Muscle of leg (tissue), 11 donors: ENCODE data around the gene ATP6V0A1. TPM values are rescaled to one million over a fixed set of nuclear protein-coding genes. Genes with fewer than 3 reads are reported as not detected.

Experiments
- DNase-seq: peaks from one replicate; pipeline ENCODE4 v3.0.0; 2013
- H3K27ac ChIP-seq: one replicate; pipeline ENCODE4 v1.5.1; 2013; ENCODE audit warnings: mild to moderate bottlenecking, low read length, control low read depth
- H3K27me3 ChIP-seq: one replicate; pipeline ENCODE4 v1.6.1; 2013; ENCODE audit warnings: low read length; ENCODE audit not compliant: control insufficient read depth, insufficient read depth
- H3K36me3 ChIP-seq: one replicate; pipeline ENCODE4 v1.6.1; 2013; ENCODE audit warnings: low read length; ENCODE audit not compliant: control insufficient read depth, insufficient read depth
- H3K4me1 ChIP-seq: one replicate; pipeline ENCODE4 v1.6.1; 2013; ENCODE audit warnings: low read length; ENCODE audit not compliant: control insufficient read depth, insufficient read depth
- H3K4me3 ChIP-seq: one replicate; pipeline ENCODE4 v1.5.1; 2013; ENCODE audit warnings: low read length, control low read depth
- H3K9me3 ChIP-seq: replicated peaks from 2 replicates; pipeline ENCODE4 v1.6.1; 2013; ENCODE audit warnings: low read depth, low read length; ENCODE audit not compliant: control insufficient read depth
- WGBS: methylation state at CpG from one replicate; pipeline ENCODE4 v1.1.5; 2013; ENCODE audit warnings: missing lambda C conversion rate; ENCODE audit not compliant: insufficient coverage; 5-methylcytosine and 5-hydroxymethylcytosine counted together
- polyA plus RNA-seq, 8 donors: library from polyadenylated mRNA; unstranded; fragments of 120-200 nt; gene quantifications; one replicate each; pipeline versions ENCODE4 v1.2.1 to v1.2.3, GENCODE V29; 2013; ENCODE audit warnings: inconsistent platforms in 1 of 8, low replicate concordance in 1 of 8; ENCODE audit not compliant: insufficient read length in 8 of 8, insufficient read depth in 1 of 8
- total RNA-seq: library from RNA; stranded (reverse); fragments of 120-200 nt; gene quantifications from one replicate; pipeline ENCODE4 v1.2.4, GENCODE V29; 2013

Gene ATP6V0A1
- total and polyA plus RNA-seq, 9 donors, result 16.7 to 36.4 (median 22.9) TPM

GRCh38 chr17:42502091-42502490 is 43.4 kb downstream of the ATP6V0A1 start:
- Histone ChIP-seq H3K4me3 (no peak overlapping the region), H3K36me3 (peaks cover 43% of the 10 kb centered on the region), H3K9me3 (no peaks in the 10 kb centered on the region), H3K27me3 (no peaks in the 10 kb centered on the region), H3K27ac (no peak overlapping the region), H3K4me1 (no peaks in the 10 kb centered on the region)
- DNase-seq, result no peak
- WGBS, result 100% methylated on average over 2 of the region's 5 CpGs

DNA sequence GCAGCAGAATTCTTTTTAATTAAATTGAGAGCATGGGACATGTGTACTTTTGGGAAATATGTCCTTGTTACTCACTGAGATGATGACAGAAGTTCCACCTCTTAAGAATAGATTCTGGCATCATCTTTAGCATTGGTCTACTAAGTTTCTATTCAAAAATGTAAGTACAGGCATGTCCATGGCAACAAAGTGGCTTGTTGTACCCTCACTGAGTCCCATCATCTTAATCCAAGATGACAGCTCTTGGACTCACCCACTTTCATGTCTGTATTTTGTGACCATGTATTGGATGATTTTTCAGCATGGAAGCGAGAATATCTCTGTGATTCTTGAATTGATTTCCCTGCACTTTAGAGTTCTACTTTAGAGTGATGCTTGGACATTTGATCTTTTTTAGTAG is 44.2 kb downstream of the ATP6V0A1 start:
- no peak for DNase-seq
- no CpG with 5 or more reads among the region's 1 CpG for WGBS
- Histone ChIP-seq H3K36me3 (peaks cover 49% of the 10 kb centered on the region), H3K4me3 (no peak overlapping the region), H3K4me1 (no peaks in the 10 kb centered on the region), H3K27me3 (no peaks in the 10 kb centered on the region), H3K27ac (no peak overlapping the region), H3K9me3 (no peaks in the 10 kb centered on the region)

DNA sequence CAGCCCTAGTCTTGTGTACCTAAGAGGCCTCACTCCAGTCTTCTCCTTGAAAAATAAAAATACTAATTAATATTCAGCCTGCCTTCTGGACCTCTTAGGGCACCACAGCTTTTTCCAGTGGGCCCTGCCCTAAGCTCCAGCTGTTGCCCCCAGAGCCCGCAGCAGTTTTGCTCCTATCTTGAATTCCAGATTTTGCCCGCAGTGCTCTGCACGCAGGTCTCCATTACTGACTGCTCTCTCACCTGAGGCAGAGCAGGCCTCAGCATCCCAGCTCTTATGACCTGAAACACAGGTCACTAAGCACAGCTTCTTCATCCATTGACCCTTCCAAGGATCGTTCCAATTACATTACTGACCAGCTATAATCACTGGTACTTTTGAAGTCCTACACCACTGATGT is 49.0 kb downstream of the ATP6V0A1 start:
- peaks cover 59% of the 10 kb centered on the region for H3K36me3 ChIP-seq
- WGBS, result 97% methylated on average over 3 of the region's 4 CpGs
- H3K9me3 ChIP-seq, result no peaks in the 10 kb centered on the region

GRCh38 chr17:42508426-42509165 is 49.9 kb downstream of the ATP6V0A1 start:
- no peaks in the 10 kb centered on the region for H3K27me3 ChIP-seq
- 91% methylated on average over 6 of the region's 12 CpGs for WGBS
- H3K36me3 ChIP-seq, result peaks cover 57% of the 10 kb centered on the region
- no peak for DNase-seq
- no peak overlapping the region for H3K4me3 ChIP-seq
- H3K9me3 ChIP-seq, result no peaks in the 10 kb centered on the region
- H3K27ac ChIP-seq, result no peak overlapping the region
- no peaks in the 10 kb centered on the region for H3K4me1 ChIP-seq

More for the DNA sequence above, 49.0 kb downstream of the ATP6V0A1 start:
- Histone ChIP-seq H3K4me3 (no peak overlapping the region), H3K27ac (no peak overlapping the region), H3K27me3 (no peaks in the 10 kb centered on the region), H3K4me1 (no peaks in the 10 kb centered on the region)
- DNase-seq, result no peak

- WGBS, result 85% methylated on average over 3 of the region's 5 CpGs
- Histone ChIP-seq H3K36me3 (peaks cover 64% of the 10 kb centered on the region), H3K27ac (no peak overlapping the region), H3K4me1 (no peaks in the 10 kb centered on the region), H3K4me3 (no peak overlapping the region), H3K27me3 (no peaks in the 10 kb centered on the region), H3K9me3 (no peaks in the 10 kb centered on the region)
- no peak for DNase-seq
Measured at GRCh38 chr17:42509409-42509808, 50.7 kb downstream of the ATP6V0A1 start.

- H3K36me3 ChIP-seq, result peaks cover 68% of the 10 kb centered on the region
Measured at GRCh38 chr17:42509841-42510240, 51.2 kb downstream of the ATP6V0A1 start.

DNA sequence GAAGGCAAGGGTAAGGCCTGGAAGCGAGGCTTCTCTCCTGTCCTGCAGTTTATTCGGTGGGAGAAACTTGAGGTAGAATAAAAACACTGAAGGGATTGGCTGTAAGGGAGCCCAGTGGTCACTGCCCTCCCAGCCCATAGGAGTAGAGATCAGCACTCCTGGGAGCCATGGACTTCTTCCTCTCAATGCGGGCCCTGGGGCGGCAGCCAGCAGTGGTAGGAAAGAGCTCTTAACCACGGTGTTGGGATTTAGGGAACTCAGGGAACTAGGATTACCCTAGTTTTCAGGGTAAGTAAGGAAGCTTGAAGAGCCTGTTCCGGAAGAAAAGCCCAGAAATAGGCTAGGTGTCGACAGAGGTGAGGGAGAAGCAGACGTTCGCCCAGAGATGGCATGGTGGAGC is 53.6 kb downstream of the ATP6V0A1 start:
- DNase-seq, result no peak
- no peak overlapping the region for H3K27ac ChIP-seq
- 69% methylated on average over 5 of the region's 9 CpGs for WGBS
- H3K4me3 ChIP-seq, result no peak overlapping the region
- H3K4me1 ChIP-seq, result peaks cover 2% of the 10 kb centered on the region
- no peaks in the 10 kb centered on the region for H3K27me3 ChIP-seq
- no peaks in the 10 kb centered on the region for H3K9me3 ChIP-seq
- H3K36me3 ChIP-seq, result peaks cover 66% of the 10 kb centered on the region

More at GRCh38 chr17:42509841-42510240, 51.2 kb downstream of the ATP6V0A1 start:
- Histone ChIP-seq H3K4me3 (no peak overlapping the region), H3K4me1 (no peaks in the 10 kb centered on the region), H3K27me3 (no peaks in the 10 kb centered on the region), H3K27ac (no peak overlapping the region), H3K9me3 (no peaks in the 10 kb centered on the region)
- no peak for DNase-seq
- WGBS, result 100% methylated on average over 1 of the region's 2 CpGs

DNA sequence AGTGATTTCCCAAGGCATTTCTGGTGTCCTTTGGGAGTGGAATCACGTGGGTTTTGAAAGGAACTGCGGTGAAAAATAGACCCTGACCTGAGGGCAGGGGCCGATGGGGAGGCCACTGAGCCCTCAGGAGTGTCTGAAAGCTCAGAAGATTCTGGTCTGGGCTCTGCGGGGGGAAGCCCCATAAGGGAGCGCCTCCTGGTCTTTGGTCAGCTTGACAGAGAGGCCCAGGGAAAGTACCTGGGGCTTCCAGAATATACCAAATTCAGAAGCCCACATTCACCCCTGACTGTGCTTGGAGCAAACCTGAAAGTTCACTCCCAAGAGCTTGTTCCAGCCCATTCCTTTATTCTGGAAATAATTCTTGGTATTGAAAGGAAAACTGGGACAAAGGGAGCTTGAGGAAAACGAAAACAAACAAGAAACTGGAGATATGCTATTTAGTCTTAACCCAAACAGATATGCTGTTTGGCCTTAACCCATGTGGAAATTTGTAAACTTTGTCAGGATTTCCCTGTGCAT is 54.1 kb downstream of the ATP6V0A1 start:
- Histone ChIP-seq H3K4me3 (no peak overlapping the region), H3K36me3 (peaks cover 62% of the 10 kb centered on the region), H3K27ac (no peak overlapping the region), H3K27me3 (no peaks in the 10 kb centered on the region), H3K4me1 (peaks cover 8% of the 10 kb centered on the region), H3K9me3 (no peaks in the 10 kb centered on the region)
- WGBS, result 66% methylated on average over 5 of the region's 6 CpGs
- no peak for DNase-seq

DNA sequence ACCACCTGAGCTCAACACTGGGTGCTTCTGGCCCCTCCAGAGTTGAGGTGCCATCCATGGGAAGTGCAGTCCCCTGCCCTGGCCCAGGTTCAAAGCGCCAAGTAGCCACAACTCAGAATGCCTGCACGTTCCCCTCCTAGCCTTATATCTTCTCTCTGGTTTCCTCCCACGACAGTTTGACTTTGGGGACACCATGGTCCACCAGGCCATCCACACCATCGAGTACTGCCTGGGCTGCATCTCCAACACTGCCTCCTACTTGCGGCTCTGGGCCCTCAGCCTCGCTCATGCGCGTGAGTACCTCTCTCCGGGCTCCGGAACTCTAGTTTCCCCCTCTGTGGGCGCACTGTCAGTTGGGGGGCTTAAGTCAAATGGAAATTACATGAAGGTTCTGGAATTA is 55.0 kb downstream of the ATP6V0A1 start:
- 94% methylated on average over 4 of the region's 11 CpGs for WGBS
- H3K27me3 ChIP-seq, result no peaks in the 10 kb centered on the region
- H3K27ac ChIP-seq, result no peak overlapping the region
- no peak overlapping the region for H3K4me3 ChIP-seq
- H3K36me3 ChIP-seq, result peaks cover 56% of the 10 kb centered on the region
- peaks cover 17% of the 10 kb centered on the region for H3K4me1 ChIP-seq
- no peak for DNase-seq
- no peaks in the 10 kb centered on the region for H3K9me3 ChIP-seq

- WGBS, result 98% methylated on average over 5 of the region's 11 CpGs
- H3K4me3 ChIP-seq, result no peak overlapping the region
- H3K9me3 ChIP-seq, result no peaks in the 10 kb centered on the region
- DNase-seq, result no peak
- H3K4me1 ChIP-seq, result peaks cover 23% of the 10 kb centered on the region
- peaks cover 50% of the 10 kb centered on the region for H3K36me3 ChIP-seq
- no peaks in the 10 kb centered on the region for H3K27me3 ChIP-seq
- H3K27ac ChIP-seq, result no peak overlapping the region
Measured at GRCh38 chr17:42514279-42514678, 55.6 kb downstream of the ATP6V0A1 start.
